ENCODE results near the gene ANKRD9.

ANKRD9 gene

GRCh38 chr14:102471921-102472790 lies 37.4 kb downstream of the ANKRD9 start:
- DNase-seq = no peak

DNA sequence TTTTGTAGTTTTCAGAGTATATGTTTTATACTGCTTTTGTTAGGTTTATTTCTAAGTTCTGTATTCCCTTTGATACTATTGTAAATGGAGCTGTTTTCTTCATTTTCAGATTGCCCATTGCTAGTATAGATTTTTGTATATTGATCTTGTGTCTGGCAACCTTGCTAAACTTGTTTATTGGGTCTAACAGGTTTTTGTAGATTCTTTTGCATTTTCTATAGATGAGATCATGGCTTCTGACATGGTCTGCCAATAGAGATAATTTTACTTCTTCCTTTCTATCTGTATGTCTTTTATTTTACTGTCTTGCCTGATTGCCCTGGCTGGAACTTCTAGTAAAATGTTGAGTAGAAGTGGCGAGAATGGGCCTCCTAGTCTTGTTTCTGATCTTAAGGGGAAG lies 40.3 kb downstream of the ANKRD9 start:
- DNase-seq = no peak

GRCh38 chr14:102464846-102465341 lies 44.7 kb downstream of the ANKRD9 start:
- DNase-seq = no peak

DNA sequence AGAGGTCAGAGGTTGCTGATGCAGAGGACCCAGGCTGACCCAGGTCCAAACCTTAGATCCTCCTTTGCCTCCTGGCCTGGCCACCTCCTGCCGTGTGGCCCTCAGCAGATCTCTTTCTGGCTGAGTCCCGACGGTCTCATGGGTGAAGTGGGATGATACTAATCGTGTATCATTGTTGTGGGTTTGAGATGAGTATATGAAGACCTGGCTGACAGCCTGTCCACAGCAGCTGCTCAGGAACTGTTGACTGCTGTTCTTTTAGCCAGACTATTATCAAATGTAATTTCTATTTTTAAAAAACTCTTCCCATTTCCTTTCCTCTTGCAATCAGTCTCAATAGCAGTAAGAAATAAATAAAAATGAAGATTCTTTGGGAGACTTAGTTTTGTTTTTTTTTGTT lies 45.6 kb downstream of the ANKRD9 start:
- DNase-seq = no peak

GRCh38 chr14:102462391-102462790 lies 47.2 kb downstream of the ANKRD9 start:
- no peak for DNase-seq

GRCh38 chr14:102461490-102462338 lies 47.9 kb downstream of the ANKRD9 start:
- no peak for DNase-seq

DNA sequence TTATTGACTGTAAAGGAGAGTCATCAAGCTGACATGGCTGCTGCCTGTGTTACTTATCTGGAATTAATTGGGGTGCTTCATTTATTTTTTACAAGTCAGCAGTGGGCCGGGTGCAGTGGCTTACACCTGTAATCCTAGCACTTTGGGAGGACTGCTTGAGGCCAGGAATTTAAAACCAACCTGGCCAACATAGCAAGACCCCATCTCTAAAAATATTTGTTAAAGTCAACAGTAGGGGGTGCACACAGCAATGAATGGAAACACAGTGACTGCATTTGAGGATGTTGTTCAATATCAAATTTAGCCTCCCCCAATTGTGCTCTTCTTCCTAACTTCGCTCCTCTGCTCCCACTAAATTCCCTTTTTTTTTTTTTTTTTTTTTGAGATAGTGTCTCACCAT lies 52.1 kb downstream of the ANKRD9 start:
- DNase-seq = no peak

- DNase-seq = no peak
These were observed 54.9 kb downstream of the ANKRD9 start for GRCh38 chr14:102454711-102455110.

- no peak for DNase-seq
These were observed 57.3 kb downstream of the ANKRD9 start for GRCh38 chr14:102452302-102452701.
